Inflammatory macrophage treated with lipopolysaccharide for 1 hour (primary cell): Measurements from ENCODE around the gene GDF10.

Experiments
- DNase-seq, 2 donors: peaks; one replicate each; pipeline ENCODE4 v3.0.0-alpha.2; 2020 to 2022

Gene GDF10

DNA sequence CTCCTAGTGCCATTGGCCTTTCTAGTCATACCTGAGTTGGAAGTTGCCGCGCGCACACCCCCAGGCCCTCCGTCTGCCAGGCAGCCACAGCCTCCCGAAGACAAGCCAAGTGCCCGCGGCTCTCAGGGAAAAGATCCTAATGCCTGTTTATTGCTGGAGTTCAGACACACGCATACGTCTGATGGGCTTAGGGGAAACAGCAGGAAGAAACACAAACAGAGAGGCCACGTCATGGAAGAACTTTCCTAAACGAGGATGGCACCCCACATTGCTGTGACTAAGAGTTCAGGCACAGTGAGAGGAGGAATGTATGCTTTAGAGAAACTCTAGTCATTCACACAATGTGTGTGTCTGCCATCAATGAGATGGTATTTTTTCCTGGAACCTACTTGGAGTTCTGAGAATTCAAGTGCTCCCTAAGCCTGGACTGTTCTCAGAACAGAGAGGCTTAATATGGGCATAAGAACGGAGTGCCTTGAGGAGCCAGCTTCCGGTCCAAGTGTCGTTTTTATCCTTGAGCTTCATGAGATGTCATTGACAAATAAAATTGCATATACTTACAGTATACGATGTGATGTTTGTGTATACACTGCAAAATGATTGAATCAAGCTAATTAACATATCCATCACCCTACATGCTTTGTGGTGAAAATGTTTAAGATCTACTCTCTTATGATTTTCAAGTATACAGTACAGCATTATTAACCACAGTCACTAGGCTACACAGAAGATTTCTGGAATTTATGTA, 36.6 kb downstream of the GDF10 start:
- no peak for DNase-seq

DNA sequence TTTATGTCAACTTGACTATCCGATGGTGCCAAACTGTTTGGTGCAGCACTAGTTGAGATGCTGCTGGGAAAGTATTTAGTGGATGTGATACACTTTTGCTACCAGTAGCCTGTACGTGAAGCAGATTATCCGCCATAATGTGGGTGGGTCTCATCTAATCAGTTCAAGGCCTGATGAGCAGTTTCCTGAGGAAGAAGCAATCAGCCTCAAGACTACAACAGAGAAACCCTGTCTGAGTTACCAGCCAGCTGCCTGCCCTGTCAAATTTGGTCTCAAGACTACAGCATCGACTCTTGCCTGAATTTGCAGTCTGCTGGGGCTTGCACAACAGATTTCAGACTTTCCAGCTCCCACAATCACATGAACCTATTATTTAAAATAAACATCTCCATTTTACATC, 37.3 kb downstream of the GDF10 start:
- DNase-seq: no peak

DNA sequence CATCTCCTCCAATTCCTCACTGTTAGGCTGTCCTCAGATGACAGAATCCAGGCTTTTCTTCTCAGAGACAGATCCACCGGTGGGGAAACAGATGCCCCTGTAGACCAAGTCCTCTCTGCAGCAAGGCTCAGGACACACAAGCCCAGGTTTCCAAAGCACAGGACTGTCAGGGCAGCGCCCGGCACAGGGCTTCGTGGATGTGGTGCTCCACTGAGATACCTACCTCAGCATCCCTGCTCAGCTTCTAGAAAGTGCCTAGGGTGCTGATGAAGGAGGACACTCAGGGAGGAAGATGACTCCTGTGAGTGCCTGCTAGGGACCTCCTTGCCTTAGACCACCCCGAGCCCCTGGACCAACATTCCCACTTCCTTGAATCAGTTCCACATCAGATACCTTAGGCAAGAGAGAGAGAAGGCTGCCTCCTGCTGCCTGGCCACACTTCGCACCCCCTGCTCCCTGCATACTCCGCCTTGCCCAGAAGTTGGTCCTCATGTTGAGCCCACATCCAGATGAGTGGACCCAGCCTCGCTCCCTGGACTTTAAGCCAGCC, 39.3 kb downstream of the GDF10 start:
- DNase-seq: no peak

DNA sequence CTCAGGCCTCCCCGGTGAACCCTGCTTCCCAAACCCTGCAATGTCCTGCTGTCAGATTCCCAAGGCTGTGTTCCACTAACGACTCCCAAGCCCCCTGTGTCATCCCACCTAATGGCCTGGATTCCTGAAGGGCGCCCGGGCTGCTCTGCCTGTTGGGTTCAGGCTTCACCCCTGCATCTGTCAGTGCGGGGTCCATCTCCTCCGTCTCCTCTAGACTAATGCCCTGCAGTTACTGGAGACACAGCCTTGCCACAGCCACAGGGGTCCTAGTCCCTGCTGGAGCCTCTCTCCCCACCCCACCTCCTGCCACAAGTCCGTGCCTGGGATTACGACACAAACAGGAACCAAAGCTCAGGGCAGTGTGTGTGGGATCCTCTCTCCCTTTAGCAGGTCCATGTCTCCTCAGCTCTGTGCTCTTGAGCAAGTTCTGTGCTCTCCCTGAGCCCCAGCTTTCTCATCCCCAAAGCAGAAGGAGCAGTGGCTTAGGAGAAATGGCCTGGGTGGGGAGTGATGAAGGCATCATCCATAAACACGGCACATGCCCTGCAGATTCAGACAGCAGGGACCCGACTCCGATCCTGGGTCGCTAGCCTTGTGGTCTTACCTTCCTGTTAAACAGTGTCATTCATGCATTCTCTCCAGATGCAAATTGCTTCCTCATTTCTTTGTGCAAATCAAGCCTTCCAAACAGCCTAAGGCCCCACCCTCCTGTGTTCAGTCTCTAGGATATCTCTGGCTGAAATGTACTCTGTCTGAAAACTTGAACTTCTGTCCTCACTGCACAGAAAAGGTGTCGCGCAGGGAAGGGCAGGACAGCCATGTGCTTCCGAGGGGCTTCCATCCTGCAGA, 40.0 kb downstream of the GDF10 start:
- DNase-seq: peak; percentile 5 to 21

DNA sequence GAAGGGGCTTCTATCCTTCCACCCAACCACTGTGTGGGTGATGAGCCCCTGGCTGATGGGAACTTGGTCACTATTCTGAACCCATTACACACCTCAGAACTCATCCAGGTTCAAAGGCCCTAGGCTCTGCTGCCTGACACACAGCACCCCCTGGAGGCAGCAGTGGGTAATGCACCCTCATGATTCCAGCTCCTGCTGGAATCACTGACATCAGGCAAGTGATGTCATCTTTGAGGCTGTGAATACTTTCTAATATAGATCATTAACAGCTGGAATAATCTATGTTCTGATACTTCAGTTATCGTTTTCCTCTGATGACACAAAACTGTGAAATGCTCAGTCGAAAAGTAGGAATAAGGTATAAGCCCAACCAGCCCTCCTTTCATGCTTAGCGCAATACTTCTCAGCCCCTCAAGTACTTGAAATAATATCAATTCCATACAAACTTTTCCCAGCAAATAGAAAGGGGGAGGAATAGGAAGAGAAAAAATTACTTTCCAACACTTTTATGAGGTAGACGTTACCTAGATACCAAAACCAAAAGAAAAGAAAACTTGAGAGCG, 40.7 kb downstream of the GDF10 start:
- peak; percentile 12 to 76 for DNase-seq

DNA sequence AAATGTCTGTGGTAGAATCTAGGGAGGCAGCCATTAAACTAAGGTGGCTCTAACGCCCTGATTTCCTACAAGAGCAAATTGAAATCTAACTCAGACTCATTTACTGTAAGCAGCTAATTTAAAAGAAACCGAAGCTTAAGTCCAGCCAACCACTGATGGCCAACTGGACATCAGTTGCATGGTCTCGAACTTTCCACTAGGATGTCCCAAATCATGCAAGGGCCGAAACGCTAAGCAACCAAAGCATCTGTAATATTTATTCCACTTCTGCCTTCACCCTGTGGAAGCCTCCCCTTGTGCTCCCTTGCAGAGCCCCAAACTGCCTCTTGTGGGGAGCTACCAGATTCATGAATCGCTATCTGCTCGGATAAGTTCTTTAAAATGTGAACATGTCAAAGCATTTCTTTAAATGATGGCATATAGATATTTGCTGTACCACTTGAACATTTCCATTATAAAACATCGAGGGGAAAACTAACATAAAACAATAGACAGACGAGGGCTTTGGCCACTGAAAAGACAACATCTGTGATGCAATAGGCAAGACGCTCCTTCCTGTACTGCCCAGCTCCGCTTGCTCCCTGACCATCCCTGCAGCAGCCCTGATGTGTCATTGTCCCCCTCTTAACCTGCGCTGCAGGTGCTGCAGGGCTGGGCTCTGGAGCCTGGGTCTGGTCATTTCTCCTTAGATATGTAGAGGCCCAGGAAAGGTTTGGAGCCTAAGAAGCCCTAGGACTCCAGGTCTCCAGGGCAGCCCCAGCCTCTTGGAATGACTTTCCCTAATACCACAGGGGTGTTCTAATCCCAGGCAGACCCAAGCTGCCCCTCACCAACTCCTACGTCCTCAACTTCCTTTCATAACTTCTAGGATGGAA, 45.2 kb downstream of the GDF10 start:
- DNase-seq: no peak

DNA sequence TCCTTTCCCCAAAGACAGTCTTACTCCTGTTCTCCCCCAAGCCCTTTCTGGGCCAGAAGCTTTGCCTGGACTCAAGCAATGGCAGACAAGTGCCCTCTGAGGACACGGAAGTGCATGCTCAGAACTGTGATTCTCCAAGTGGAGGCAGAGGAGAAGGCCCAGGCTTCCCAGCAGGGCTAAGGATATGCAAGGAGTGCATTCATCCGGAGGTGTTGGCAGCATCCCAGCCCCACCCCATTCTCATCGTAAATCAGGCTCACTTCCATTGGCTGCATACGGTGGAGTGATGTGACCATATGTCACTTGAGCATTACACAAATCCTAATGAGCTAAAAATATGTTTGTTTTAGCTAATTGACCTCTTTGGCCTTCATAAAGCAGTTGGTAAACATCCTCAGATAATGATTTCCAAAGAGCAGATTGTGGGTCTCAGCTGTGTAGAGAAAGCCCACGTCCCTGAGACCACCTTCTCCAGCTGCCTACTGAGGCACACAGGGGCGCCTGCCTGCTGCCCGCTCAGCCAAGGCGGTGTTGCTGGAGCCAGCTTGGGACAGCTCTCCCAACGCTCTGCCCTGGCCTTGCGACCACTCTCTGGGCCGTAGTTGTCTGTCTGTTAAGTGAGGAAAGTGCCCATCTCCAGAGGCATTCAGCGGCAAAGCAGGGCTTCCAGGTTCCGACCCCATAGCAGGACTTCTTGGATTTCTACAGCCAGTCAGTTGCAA, 46.7 kb downstream of the GDF10 start:
- no peak for DNase-seq

DNA sequence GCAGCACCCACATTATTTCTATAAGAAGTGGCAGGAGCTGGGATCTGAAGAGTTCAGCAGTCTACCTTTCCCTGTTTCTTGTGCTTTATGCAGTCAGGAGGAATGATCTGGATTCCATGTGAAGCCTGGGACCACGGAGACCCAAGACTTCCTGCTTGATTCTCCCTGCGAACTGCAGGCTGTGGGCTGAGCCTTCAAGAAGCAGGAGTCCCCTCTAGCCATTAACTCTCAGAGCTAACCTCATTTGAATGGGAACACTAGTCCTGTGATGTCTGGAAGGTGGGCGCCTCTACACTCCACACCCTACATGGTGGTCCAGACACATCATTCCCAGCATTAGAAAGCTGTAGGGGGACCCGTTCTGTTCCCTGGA, 47.3 kb downstream of the GDF10 start:
- no peak for DNase-seq

DNA sequence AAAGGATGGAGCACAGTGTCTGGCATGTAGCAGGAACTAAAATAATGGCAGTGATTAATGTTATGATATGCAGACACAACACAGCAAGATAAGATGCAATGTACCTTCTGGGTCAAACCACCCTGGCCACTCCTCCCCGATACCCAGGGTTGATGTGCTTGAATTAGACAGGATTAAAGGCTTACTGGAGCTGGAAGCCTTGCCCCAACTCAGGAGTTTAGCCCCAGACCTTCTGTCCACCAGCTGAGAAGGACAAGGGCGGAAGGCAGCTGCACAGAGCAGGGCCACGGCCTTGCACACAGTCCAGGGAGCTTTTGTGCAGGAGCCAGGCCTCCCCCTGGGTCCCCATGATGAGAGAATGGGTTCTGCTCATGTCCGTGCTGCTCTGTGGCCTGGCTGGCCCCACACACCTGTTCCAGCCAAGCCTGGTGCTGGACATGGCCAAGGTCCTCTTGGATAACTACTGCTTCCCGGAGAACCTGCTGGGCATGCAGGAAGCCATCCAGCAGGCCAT, 48.2 kb downstream of the GDF10 start, which contains the start of gene RBP3:
Gene RBP3 (plus strand): TSS at position 226 of the 514 bp plus-strand sequence. CDS start 122 bp downstream, at position 348.
- no peak for DNase-seq

DNA sequence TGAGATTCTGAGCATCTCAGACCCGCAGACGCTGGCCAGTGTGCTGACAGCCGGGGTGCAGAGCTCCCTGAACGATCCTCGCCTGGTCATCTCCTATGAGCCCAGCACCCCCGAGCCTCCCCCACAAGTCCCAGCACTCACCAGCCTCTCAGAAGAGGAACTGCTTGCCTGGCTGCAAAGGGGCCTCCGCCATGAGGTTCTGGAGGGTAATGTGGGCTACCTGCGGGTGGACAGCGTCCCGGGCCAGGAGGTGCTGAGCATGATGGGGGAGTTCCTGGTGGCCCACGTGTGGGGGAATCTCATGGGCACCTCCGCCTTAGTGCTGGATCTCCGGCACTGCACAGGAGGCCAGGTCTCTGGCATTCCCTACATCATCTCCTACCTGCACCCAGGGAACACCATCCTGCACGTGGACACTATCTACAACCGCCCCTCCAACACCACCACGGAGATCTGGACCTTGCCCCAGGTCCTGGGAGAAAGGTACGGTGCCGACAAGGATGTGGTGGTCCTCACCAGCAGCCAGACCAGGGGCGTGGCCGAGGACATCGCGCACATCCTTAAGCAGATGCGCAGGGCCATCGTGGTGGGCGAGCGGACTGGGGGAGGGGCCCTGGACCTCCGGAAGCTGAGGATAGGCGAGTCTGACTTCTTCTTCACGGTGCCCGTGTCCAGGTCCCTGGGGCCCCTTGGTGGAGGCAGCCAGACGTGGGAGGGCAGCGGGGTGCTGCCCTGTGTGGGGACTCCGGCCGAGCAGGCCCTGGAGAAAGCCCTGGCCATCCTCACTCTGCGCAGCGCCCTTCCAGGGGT, 48.9 kb downstream of the GDF10 start:
- DNase-seq: no peak

DNA sequence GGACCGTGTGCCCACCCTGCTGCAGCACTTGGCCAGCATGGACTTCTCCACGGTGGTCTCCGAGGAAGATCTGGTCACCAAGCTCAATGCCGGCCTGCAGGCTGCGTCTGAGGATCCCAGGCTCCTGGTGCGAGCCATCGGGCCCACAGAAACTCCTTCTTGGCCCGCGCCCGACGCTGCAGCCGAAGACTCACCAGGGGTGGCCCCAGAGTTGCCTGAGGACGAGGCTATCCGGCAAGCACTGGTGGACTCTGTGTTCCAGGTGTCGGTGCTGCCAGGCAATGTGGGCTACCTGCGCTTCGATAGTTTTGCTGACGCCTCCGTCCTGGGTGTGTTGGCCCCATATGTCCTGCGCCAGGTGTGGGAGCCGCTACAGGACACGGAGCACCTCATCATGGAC, 49.5 kb downstream of the GDF10 start:
- DNase-seq: no peak

DNA sequence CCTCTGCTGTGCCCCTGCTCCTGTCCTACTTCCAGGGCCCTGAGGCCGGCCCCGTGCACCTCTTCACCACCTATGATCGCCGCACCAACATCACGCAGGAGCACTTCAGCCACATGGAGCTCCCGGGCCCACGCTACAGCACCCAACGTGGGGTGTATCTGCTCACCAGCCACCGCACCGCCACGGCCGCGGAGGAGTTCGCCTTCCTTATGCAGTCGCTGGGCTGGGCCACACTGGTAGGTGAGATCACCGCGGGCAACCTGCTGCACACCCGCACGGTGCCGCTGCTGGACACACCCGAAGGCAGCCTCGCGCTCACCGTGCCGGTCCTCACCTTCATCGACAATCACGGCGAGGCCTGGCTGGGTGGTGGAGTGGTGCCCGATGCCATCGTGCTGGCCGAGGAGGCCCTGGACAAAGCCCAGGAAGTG, 50.0 kb downstream of the GDF10 start:
- no peak for DNase-seq

DNA sequence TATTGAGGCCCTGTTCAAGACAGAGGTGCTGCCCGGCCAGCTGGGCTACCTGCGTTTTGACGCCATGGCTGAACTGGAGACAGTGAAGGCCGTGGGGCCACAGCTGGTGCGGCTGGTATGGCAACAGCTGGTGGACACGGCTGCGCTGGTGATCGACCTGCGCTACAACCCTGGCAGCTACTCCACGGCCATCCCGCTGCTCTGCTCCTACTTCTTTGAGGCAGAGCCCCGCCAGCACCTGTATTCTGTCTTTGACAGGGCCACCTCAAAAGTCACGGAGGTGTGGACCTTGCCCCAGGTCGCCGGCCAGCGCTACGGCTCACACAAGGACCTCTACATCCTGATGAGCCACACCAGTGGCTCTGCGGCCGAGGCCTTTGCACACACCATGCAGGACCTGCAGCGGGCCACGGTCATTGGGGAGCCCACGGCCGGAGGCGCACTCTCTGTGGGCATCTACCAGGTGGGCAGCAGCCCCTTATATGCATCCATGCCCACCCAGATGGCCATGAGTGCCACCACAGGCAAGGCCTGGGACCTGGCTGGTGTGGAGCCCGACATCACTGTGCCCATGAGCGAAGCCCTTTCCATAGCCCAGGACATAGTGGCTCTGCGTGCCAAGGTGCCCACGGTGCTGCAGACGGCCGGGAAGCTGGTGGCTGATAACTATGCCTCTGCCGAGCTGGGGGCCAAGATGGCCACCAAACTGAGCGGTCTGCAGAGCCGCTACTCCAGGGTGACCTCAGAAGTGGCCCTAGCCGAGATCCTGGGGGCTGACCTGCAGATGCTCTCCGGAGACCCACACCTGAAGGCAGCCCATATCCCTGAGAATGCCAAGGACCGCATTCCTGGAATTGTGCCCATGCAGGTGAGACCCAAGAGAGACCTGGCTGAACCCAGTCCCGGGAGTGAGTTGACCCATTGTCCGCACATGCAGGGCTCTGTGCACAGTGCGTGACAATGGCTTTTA, 51.0 kb downstream of the GDF10 start:
- no peak for DNase-seq

DNA sequence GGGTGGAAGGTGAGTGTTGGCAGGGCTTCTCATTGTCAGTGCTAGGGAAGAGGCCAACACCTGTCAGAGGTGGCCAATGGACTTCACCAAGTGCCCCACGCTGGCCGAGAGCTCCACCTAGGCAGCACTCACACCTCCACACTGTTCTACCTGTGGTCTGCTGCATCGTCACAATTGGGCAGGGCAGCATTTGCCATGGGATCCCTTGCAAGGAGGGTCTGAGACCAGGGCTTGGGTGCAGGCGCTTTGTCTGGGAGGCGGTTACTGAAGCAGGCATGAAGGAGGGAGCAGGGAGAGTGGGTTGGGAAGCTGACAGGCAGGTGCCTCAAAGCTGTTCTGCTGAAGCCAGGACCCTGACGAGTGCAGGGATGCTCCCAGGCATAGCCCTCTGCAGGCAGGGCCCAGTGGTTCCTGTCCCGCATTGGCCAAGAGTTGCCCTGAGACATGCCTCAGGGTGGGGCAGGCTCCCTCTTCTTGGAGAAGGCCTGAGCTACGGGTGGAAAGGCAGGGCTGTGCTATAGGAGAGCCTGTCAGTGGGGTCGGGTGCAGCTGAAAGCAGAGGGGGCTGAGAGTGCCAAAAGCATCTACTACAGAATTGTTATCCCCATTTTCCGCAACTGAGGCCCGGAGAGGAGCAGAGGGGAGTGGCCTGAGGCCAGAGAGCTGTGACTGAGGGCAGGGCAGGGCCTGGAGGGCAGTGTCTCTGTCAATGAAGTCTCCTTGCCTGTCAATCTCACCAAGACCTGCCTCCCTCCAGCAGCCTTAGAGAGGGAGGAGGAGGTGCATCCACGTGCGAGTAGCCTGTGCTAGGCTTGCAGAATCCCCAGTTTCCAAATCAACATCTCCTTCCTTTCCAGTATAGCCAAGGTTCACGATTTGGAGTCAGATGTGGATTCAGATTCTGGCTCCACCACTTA, 52.2 kb downstream of the GDF10 start:
- DNase-seq: no peak

DNA sequence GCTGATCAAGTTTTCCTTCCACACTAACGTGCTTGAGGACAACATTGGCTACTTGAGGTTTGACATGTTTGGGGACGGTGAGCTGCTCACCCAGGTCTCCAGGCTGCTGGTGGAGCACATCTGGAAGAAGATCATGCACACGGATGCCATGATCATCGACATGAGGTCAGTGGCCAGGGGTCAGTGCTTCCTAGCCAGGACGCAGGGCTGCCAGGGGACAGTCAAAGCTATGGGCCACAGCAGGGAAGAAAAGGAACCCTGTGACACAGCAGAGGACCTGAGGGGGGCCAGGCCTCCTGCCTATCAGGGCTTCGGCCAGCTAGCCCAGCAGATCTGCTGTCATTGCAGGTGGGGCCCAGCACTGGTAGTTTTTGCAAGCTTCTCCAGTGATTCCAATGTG, 53.4 kb downstream of the GDF10 start:
- no peak for DNase-seq

DNA sequence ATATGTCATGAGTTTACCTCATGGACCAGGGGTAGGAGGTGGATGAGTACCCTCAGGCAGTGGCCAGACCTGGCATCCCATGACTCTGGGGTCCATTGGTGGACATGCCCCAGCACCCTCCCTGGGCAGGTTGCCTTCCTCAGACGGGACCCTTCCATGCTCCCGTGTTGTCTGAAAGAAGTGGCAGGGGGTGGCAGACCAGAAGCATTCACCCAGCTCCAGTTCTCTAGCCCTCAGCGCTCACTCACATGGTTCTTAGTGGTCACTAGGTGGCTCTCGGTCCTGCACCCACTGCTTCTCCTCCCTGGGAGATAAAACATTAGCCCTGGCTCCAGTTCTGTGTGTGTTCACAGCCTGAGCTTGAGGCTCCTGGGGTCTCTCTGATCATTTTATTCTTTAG, 54.2 kb downstream of the GDF10 start:
- DNase-seq: no peak

DNA sequence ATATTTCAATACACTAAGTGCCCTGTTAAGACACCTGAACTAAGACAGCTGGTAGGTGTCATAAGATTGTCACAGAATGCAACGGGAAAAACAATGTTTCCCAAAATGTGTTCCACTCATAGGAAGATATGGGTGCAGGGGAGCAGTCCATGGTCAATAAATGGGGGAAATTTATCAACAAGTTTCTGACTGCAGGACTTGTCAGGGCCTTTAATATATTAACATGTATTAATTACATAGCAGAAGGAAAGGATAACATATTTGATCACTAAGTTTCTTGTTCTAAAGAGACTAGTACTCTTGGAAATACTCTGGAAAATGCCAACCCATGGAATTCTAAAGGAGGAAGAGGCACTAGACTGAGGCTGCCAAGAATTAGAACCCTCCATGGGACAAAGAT, 54.9 kb downstream of the GDF10 start:
- no peak for DNase-seq

DNA sequence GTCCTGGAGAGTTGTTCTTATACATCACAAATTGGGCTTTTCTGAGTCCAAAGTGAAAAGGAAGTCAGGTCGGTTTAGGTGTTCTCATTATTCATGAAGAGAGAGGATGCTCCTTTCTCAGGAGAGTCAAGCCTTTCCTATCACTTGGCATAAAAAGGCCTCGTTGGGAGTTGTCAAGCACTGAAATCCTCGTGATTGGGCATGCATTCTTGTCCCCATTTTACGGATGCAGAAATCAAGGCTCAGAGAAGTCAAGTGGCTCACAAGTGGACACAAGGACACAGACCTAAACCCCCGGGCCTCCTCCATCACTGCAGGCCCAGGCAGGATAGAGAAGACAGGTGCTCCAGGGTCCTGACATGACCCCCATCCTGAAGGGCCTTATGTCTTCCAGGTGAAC, 56.7 kb downstream of the GDF10 start:
- no peak for DNase-seq
